ENCODE data around the gene TSLP.

The TSLP gene

GRCh38 chr5:111061618-111062017 is 9.9 kb upstream of the TSLP start:
- CTCF ChIA-PET = no interaction called here
- no peak for DNase-seq (ENCODE audit: extremely low spot score)
- no peak for TF ChIP-seq ARNT (IDR thresholded peaks at IDR 0.05)
- no peak for TF ChIP-seq LEF1 (IDR thresholded peaks at IDR 0.05; ENCODE audit: borderline replicate concordance)
- POLR2A ChIA-PET = no interaction called here

GRCh38 chr5:111063709-111064322 is 7.7 kb upstream of the TSLP start:
- no peak for TF ChIP-seq LEF1 (IDR thresholded peaks at IDR 0.05; ENCODE audit: borderline replicate concordance)
- no peak for TF ChIP-seq BHLHE40 (IDR thresholded peaks at IDR 0.05; ENCODE audit: borderline replicate concordance)
- no peak for TF ChIP-seq HDGF (IDR thresholded peaks at IDR 0.05; ENCODE audit: borderline replicate concordance)
- TF ChIP-seq PKNOX1 (IDR thresholded peaks at IDR 0.05) = no peak
- CTCF ChIA-PET = interaction anchor here (0.7 kb wide), 1 partner anchor 1926 kb away, joined by 3 read pairs; no protein-coding TSS in a partner anchor
- DNase-seq (ENCODE audit: extremely low spot score) = peak; percentile 17

GRCh38 chr5:111066261-111066938 is 5.1 kb upstream of the TSLP start:
- no peak for DNase-seq (ENCODE audit: extremely low spot score)
- CTCF ChIA-PET = no interaction called here
- TF ChIP-seq ARNT (IDR thresholded peaks at IDR 0.05) (no peak), PKNOX1 (IDR thresholded peaks at IDR 0.05) (no peak), CTBP1 (IDR thresholded peaks at IDR 0.05; ENCODE audit: borderline replicate concordance) (no peak), SP1 (IDR thresholded peaks at IDR 0.05) (no peak), ELF4 (IDR thresholded peaks at IDR 0.05) (no peak), SUZ12 (IDR thresholded peaks at IDR 0.05) (no peak), FOXA1 (IDR thresholded peaks at IDR 0.05) (no peak), LEF1 (IDR thresholded peaks at IDR 0.05; ENCODE audit: borderline replicate concordance) (no peak), HDGF (IDR thresholded peaks at IDR 0.05; ENCODE audit: borderline replicate concordance) (no peak), FOXM1 (IDR thresholded peaks at IDR 0.05; ENCODE audit: borderline replicate concordance) (no peak), NFRKB (IDR thresholded peaks at IDR 0.05) (no peak), ZNF384 (IDR thresholded peaks at IDR 0.05) (no peak), TARDBP (IDR thresholded peaks at IDR 0.05) (no peak)
- POLR2A ChIA-PET = no interaction called here

More at GRCh38 chr5:111063709-111064322, 7.7 kb upstream of the TSLP start:
- POLR2A ChIA-PET = no interaction called here

GRCh38 chr5:111068213-111068612 is 3.3 kb upstream of the TSLP start:
- TF ChIP-seq FOXM1 (IDR thresholded peaks at IDR 0.05; ENCODE audit: borderline replicate concordance) = no peak
- TF ChIP-seq FOXK2 (IDR thresholded peaks at IDR 0.05) = no peak
- TF ChIP-seq BHLHE40 (IDR thresholded peaks at IDR 0.05; ENCODE audit: borderline replicate concordance) = no peak
- no peak for TF ChIP-seq ARNT (IDR thresholded peaks at IDR 0.05)
- no peak for TF ChIP-seq ELF4 (IDR thresholded peaks at IDR 0.05)
- no peak for TF ChIP-seq HDGF (IDR thresholded peaks at IDR 0.05; ENCODE audit: borderline replicate concordance)
- no peak for TF ChIP-seq LEF1 (IDR thresholded peaks at IDR 0.05; ENCODE audit: borderline replicate concordance)
- TF ChIP-seq NFRKB (IDR thresholded peaks at IDR 0.05) = no peak
- no peak for TF ChIP-seq FOXA1 (IDR thresholded peaks at IDR 0.05)
- TF ChIP-seq L3MBTL2 (conservative IDR thresholded peaks at IDR 0.05) = no peak
- no peak for TF ChIP-seq CTBP1 (IDR thresholded peaks at IDR 0.05; ENCODE audit: borderline replicate concordance)
- TF ChIP-seq ZNF384 (IDR thresholded peaks at IDR 0.05) = no peak
- no peak for TF ChIP-seq SUZ12 (IDR thresholded peaks at IDR 0.05)
- no peak for TF ChIP-seq PKNOX1 (IDR thresholded peaks at IDR 0.05)
- no peak for TF ChIP-seq TARDBP (IDR thresholded peaks at IDR 0.05)
- no peak for TF ChIP-seq SP1 (IDR thresholded peaks at IDR 0.05)
- no peak for DNase-seq (ENCODE audit: extremely low spot score)
- POLR2A ChIA-PET = no interaction called here
- CTCF ChIA-PET = no interaction called here

- no peak for DNase-seq (ENCODE audit: extremely low spot score)
- no peak for TF ChIP-seq HDGF (IDR thresholded peaks at IDR 0.05; ENCODE audit: borderline replicate concordance)
- TF ChIP-seq FOXM1 (IDR thresholded peaks at IDR 0.05; ENCODE audit: borderline replicate concordance) = no peak
- TF ChIP-seq FOXK2 (IDR thresholded peaks at IDR 0.05) = no peak
- TF ChIP-seq PKNOX1 (IDR thresholded peaks at IDR 0.05) = no peak
- no peak for TF ChIP-seq ELF4 (IDR thresholded peaks at IDR 0.05)
- no peak for TF ChIP-seq NFRKB (IDR thresholded peaks at IDR 0.05)
- TF ChIP-seq SUZ12 (IDR thresholded peaks at IDR 0.05) = no peak
- no peak for TF ChIP-seq L3MBTL2 (conservative IDR thresholded peaks at IDR 0.05)
- TF ChIP-seq LEF1 (IDR thresholded peaks at IDR 0.05; ENCODE audit: borderline replicate concordance) = no peak
- no peak for TF ChIP-seq ARNT (IDR thresholded peaks at IDR 0.05)
- no peak for TF ChIP-seq BHLHE40 (IDR thresholded peaks at IDR 0.05; ENCODE audit: borderline replicate concordance)
- no peak for TF ChIP-seq CTBP1 (IDR thresholded peaks at IDR 0.05; ENCODE audit: borderline replicate concordance)
- no peak for TF ChIP-seq TARDBP (IDR thresholded peaks at IDR 0.05)
- TF ChIP-seq SP1 (IDR thresholded peaks at IDR 0.05) = no peak
- no peak for TF ChIP-seq ZNF384 (IDR thresholded peaks at IDR 0.05)
- no peak for TF ChIP-seq FOXA1 (IDR thresholded peaks at IDR 0.05)
- ChIA-PET CTCF (no interaction called here), POLR2A (no interaction called here)
Observed at GRCh38 chr5:111069839-111070238, 1.7 kb upstream of the TSLP start.

Data from HEK293T (cell line).